GM18951 (cell line): ENCODE measurements around the gene HS6ST3.

ENCODE experiments used
- POLR2A ChIP-seq: IDR thresholded peaks from 4 replicates; pipeline ENCODE4 v1.6.1; 2011; ENCODE audit warnings: mild to moderate bottlenecking; ENCODE audit not compliant: insufficient read length, insufficient read depth; ENCODE audit errors: extremely low read depth
- in situ Hi-C: fragments of 300-500 bp; cut with MboI; formaldehyde crosslinking; loops from one replicate; pipeline ENCODE4 v1.12.0; 2022; ENCODE audit warnings: low sequenced_read_pairs, mixed read lengths, inconsistent platforms; ENCODE audit not compliant: unreplicated experiment

HS6ST3 gene

DNA sequence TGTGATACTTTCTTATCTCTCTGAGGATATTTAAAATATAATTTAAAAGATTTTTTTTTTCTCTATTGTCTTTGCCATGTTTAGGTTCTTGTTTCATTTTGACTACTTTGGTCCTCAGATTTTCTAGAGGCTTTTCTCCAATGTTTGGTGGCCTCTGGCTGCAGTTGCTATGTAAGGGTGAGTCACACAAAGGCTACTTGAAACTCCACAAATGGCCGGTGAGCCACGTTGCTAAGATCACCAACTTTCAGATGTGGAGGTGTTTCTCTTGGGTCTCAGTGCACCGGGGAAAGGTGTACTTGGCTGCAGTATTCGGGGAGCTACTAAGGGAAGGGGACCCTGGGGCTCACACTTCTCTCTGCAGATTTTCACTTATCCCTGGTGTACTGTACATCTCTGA, 248.1 kb downstream of the HS6ST3 start:
- in situ Hi-C loops: no loop called here
- TF ChIP-seq POLR2A: no peak

DNA sequence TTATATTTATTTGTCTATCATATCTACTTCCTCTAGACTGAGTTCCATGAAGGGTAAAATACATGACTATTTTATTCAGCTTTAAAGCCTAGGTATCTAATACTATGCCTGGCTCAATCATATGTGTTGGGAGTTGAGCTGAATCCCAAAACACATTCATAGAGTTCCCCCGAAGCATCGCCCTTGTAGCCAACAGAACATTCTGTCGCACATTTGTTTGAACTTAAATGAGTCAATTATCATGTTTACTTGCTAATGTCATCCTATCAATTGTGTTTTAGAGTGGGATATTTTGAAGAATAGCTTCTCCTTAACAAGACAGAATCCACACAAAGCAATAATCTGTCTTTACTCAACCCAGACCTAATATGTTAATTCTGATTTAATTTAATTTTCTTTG, 252.4 kb downstream of the HS6ST3 start:
- in situ Hi-C loops: no loop called here
- no peak for TF ChIP-seq POLR2A

DNA sequence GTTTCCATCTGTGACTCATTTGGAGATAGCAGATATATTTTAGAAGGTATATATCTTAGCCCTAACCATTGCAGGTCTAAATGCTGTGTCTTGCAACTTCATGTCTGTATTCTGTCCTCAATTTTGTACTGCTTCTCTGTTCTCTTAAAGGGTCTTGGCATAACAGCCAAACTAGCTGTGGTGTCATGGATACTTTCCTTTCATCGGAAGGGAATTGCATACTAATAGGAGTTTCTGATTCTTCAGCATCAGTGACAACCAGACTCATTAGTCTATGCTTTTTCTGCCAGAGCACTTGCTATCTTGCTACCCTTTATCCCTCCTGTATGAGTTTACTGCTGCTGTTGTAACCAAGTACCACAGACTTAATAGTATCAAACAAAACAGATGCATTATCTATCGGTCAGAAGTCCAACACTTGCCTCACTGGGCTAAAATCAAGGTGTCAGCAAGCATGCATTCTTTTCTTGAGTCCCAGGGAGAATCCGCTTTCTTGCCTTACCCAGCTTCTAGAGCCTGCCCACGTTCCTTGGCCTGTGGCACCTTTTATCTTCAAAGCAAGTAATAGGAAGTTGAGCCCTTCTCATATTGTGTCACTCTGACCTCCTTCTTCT, 253.1 kb downstream of the HS6ST3 start:
- in situ Hi-C loops: no loop called here
- no peak for TF ChIP-seq POLR2A

- TF ChIP-seq POLR2A: no peak
- in situ Hi-C loops: no loop called here
Observed at GRCh38 chr13:96346921-96347320, 257.0 kb downstream of the HS6ST3 start.

- TF ChIP-seq POLR2A: no peak
- in situ Hi-C loops: no loop called here
Observed at GRCh38 chr13:96373597-96373996, 283.7 kb downstream of the HS6ST3 start.

GRCh38 chr13:96377835-96378234, 287.9 kb downstream of the HS6ST3 start:
- in situ Hi-C loops: no loop called here
- TF ChIP-seq POLR2A: no peak

GRCh38 chr13:96379967-96380366, 290.1 kb downstream of the HS6ST3 start:
- no peak for TF ChIP-seq POLR2A
- in situ Hi-C loops: no loop called here

DNA sequence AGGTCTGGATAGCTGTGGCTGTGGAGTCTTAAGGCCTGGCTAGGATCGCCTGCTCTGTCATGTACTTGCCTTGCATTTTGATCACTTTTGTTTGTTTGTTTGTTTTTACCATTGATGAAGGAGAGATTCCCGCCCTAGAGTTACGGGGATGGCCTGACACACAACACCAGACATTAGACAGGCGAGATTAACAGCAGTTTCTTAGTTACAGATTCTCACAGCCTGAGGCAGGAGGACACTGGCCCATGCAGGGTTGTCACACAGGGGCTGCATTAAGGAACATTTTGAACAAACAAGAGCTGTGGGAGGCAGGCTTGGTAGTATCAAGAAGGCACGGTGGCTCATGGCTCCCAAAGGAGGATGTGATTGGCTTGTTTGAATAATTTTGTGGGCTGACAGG, 291.8 kb downstream of the HS6ST3 start:
- in situ Hi-C loops: no loop called here
- no peak for TF ChIP-seq POLR2A

DNA sequence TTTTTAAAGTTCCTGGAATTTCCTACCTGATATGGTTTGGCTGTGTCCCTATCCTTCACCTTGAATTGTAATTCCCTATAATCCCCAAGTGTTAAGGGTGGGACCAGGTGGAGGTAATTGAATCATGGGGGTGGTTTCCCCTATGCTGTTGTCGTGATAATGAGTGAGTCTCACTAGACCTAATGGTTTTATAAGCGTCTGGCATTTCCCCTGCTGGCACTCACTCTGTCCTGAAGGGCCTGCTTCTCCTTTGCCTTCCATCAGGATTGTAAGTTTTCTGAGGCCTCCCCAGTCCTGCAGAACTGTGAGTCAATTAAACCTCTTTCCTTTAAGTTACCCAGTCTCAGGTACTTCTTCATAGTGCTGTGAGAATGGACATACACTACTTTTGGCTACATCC, 298.7 kb downstream of the HS6ST3 start:
- in situ Hi-C loops: no loop called here
- no peak for TF ChIP-seq POLR2A

GRCh38 chr13:96391606-96392005, 301.7 kb downstream of the HS6ST3 start:
- TF ChIP-seq POLR2A: no peak
- in situ Hi-C loops: no loop called here

DNA sequence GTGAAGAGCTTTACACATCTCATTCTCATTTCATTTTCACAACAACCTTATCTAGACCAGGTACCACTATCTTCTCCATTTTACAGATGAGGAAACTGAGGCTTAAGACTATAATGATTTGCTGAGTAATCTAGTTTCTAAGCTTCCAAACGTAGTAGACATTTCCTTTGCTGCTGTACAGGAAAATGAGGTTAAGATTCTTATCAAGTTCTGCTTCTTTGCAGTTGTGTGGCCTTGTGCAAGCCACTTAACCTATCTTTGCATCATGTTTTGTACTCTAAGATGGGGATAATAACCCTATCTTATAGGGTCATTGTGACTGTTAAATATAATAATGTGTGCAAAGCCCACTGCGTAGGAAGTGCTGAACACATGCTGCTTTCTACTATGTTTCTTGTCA, 307.9 kb downstream of the HS6ST3 start:
- in situ Hi-C loops: no loop called here
- no peak for TF ChIP-seq POLR2A

- in situ Hi-C loops: no loop called here
Observed at GRCh38 chr13:96398486-96398885, 308.6 kb downstream of the HS6ST3 start.

GRCh38 chr13:96403241-96403640, 313.3 kb downstream of the HS6ST3 start:
- in situ Hi-C loops: no loop called here
- no peak for TF ChIP-seq POLR2A

More at GRCh38 chr13:96398486-96398885, 308.6 kb downstream of the HS6ST3 start:
- TF ChIP-seq POLR2A: no peak

DNA sequence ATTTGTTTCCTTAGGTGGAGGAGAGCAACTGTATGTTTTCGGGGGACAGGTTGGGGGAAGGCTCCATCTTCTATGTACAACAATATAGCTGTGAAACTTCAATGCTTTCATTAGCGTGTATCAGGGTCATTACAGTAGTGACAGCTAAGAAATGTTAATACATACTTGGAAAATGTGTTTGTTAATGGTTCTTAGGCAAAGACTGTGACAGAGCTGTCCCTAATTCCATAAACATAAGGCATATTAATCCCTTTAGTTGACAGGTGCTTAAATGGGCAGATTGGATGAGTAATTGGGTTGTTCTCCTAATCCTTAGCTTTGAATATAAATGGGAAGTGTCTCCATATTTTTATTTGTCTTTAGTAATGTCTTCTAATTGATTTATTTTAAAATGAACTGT, 313.7 kb downstream of the HS6ST3 start:
- in situ Hi-C loops: no loop called here
- TF ChIP-seq POLR2A: no peak

DNA sequence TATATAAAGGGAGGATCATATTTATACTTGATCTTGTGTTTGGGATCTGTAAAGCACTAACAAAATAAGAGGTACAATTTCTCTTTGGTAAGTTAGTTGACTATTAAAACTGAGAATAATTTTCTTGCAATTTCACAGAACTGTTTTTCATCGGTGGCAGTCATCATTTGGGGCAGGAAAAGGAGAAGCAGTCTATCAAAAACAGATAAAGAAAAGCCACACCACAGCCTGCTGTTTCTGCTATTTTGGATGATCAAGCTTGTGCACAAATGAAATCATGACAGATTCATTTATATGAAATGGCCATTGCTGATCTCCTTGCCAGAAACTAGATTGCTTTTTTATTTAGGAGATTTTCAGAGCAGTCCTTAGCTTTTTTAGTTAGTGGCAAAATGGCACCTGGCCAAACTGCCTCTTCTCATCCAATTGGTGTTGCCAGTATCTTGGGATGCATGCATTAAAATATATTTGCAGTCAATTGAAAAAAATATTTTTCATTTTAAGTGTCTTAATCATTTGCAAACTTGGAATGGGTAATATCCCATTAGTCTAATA, 326.0 kb downstream of the HS6ST3 start:
- in situ Hi-C loops: no loop called here
- no peak for TF ChIP-seq POLR2A

DNA sequence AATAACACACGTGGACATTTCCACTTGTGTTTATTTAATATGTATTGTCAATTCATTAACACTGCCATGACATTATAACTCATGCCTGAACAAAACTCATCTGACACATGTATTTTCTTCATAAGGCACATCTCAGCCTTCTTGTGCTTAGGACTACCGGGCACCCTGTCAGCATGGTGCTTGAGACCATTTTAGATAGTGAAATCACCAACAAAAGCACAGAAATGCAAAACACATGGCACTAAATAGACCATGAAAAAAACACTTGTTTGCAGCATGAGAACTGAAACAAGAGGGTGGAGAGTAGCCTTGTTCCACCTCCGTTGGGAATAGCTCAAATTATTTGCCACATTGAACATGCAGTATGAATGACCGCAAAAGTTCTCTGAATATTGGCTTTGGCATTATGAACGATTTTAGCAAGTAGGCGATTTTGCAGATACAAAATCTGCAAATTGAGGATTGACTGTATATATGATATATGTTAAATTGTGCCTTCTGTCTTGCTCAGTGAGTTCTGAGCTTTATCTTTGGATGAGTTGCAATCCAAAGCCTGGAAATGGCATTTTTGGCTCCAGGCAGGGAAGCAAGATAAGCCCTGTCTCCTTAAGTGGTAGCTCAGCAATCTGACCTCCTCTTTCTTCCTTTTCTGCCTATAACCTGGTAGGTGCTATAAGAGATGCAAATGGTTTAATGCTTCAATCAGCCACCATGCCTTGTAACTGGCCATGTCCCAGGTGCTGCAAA, 328.2 kb downstream of the HS6ST3 start:
- TF ChIP-seq POLR2A: no peak
- in situ Hi-C loops: no loop called here
